ENCODE data around the gene TAF5L.

GRCh38 chr1:229553621-229554130, 72.2 kb downstream of the TAF5L start:
- TF ChIP-seq GATA2 (IDR thresholded peaks at IDR 0.05; ENCODE audit: low read depth, low read length) (no peak), GATA3 (IDR thresholded peaks at IDR 0.05; ENCODE audit: low read depth, low read length) (no peak)
